GM19467 (cell line): ENCODE results near the gene PARD6G.

Source experiments
- ATAC-seq: cut with Tn5 transposase; IDR thresholded peaks from one replicate; pipeline ENCODE4 v1.9.1; 2021; ENCODE audit warnings: mild to moderate bottlenecking, moderate library complexity; ENCODE audit not compliant: unreplicated experiment

The PARD6G gene

DNA sequence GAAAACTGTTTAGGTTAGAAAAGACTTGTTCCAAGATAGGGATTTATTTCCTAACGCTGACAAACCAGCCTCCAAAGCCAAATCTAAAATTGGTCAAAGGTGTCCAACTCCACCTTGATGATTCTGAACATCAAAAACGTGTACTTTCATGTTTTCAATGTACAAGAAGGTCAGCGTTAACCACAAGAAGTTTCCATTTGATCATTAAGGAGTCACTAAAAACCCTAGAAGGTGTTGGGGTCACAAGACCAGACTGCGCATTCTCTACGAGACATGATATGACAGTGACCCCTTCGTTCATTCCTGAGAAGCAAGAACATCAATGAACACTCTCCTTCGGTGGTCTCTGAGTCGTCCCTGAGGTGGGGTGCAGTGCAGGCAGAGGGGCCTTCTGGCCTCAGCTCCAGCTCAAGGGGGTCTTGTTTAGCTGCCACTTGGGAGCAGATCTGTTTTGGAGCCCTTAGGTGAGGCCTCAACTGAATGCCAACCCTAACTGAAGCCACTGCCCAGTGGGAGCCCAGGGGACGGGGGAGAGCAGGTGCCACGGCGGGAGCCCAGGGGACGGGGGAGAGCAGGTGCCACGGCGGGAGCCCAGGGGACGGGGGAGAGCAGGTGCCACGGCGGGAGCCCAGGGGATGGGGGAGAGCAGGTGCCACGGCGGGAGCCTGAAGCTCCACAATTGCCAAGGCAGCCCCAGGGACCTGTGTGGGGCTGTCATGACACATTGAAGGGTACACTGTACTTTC, 55.2 kb downstream of the PARD6G start:
- ATAC-seq, result no peak

GRCh38 chr18:80191264-80191663, 56.0 kb downstream of the PARD6G start:
- no peak for ATAC-seq

DNA sequence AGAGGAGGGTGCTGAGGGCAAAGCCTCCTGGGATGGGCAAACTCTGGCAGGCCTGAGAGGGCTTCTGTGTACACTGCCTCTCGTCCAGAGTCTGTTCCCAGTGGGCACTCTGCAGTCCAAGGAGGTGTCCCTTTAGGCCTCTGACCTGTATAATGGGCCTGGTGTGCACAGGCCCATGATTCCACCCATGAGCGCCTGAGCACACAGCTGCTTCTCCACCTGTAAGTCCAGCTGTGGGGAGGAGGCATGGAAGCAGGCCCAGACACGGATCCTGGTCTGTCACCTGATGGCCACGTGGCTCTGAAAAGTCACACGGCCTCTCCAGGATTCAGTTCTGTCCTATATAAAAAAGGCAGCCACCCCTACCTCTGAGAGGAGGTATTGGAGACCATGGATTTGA, 57.0 kb downstream of the PARD6G start:
- no peak for ATAC-seq

DNA sequence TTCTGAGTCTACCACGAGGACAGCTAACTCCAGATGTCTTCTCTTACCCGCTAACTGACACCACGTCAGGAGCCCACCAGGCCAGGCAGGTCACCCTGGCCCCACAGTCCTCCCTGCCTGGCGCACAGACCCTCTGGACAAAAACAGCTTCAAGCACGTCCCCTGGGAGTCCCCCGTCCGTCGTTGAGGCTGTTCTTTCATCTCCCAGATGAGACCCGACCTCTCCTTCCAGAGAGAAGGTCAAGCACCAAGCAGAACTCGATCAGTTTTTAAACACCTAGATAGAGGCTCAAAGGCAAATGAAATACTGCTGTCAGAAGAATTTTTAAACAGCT, 57.8 kb downstream of the PARD6G start:
- no peak for ATAC-seq

DNA sequence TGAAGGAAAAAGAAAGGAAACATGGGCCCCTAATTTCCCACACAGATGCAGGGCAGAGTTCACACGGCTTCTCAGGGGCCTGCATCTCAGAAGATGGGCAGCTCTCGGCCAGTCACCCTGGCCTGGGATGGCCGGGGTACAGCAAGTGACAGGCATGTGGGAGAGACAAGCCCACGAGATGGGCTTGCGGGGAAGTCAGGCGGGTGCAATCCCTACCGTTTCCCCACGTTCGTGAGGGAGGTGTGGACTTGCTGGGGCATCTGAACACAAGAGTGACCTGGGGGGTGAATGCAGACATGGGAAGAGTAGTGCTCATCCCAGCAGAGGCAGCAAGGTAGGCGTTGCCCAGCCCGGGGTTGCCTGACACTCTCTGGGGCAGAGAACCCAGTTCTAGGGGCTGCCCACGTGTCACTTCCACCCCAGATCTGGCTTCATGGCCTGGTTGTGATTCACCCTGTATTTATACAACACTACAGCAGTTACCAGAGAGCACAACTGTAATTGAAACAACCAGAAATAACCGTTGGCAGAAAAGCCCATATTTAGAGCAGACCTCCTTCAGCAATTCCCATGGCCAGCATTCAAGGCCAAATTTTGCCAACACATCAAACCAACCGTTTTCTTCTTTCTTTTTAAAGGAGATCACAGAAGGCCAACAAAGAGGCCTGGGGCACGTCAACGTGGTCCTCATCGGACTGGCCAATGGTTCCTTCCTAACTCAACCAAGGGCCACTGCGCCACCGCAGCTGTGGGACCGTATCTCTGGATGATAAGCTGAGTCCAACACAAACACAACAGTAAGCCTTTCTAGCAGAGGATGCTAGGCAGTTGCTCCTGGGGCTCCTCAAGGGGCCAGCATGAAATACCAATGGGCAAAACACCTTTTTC, 58.4 kb downstream of the PARD6G start:
- no peak for ATAC-seq

DNA sequence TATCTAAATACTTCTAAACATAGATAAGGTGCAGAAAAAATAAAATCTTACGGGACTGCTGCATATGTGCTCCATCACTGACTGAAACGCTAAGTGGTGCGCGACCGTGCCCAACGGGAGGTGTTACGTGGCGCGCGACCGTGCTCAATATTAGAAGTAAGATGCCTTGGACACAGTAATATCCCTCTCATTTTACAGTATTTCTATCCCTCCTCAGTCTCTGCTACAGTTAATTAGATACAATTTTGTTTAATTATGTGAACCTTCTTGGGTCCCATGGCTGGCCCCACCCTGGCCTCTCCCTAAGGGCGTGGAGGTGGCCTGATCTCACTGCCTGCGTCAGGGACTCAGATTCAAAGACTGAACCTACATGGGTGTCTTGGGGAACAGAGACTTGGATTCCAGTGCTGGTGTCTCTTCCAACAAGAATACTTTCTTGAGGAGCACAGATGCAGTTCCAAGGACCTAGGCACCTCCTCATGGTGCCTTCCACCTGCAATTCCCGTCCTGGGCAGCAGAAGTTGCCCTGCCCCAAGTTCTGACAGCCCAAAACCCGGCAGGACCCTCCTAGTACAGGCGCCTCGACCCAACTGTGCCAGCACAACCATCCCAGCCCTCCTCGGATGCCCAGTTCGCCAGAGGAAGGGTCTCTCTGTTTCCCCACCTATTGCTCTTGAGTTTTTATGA, 59.2 kb downstream of the PARD6G start:
- no peak for ATAC-seq

- no peak for ATAC-seq
Measured at GRCh38 chr18:80185545-80185944, 61.8 kb downstream of the PARD6G start.

- no peak for ATAC-seq
Measured at GRCh38 chr18:80184243-80184772, 63.0 kb downstream of the PARD6G start.

DNA sequence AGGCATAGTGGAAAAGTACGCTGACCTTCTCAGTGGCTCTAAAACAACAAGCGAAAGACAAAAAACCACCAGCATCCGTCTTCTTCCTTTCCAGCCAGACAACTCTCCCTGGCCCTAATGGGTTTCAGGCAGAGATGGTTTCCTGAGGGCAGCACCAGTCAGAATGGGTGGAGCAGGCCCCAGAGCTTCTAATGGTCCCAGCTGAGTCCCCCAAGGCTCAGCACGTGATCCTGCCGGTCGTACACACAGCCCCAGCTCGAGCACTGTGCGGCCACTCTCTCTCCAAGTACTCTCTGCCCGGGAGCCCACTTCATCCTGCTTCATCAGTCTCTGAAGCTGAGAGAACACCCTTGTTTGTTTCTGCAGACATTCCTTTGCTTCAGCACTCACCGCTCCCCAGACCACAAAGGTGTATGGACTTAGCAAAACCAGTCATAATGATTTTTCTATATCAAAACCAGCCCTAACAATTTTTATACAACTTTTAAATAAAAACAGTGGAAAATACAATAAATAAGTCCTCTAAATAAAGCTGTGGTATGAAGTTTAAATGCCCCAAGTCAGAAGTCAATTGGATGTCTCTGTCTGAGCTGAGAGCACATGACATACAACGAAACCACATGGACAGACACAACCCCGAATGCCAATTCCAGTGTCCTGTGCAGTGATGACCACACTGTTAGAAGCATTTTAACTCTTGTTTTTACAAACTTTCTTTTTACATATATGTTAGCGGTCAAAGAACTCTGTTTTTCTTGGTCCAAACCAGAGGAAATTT, 63.9 kb downstream of the PARD6G start:
- no peak for ATAC-seq

DNA sequence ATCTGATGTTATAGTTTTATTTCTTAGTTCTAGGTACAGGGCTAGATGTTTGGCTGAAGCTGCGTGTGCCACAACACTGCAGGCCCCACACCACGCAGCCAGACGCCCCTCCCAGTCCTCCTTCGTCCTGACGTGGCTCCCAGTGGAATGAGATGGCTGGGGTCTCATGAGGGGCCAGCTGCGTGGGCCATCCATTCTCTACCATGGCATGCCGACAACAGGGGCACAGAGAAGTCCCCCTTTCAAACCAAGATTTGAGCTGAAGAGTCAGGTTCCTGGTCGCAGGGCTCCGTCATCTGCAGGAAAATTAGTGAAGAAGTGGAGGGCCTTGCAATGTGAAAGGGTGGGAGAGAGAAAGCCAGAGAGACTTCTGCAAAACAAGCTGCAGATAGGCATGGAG, 64.5 kb downstream of the PARD6G start:
- ATAC-seq, result no peak

GRCh38 chr18:80181642-80182461, 65.5 kb downstream of the PARD6G start:
- no peak for ATAC-seq

DNA sequence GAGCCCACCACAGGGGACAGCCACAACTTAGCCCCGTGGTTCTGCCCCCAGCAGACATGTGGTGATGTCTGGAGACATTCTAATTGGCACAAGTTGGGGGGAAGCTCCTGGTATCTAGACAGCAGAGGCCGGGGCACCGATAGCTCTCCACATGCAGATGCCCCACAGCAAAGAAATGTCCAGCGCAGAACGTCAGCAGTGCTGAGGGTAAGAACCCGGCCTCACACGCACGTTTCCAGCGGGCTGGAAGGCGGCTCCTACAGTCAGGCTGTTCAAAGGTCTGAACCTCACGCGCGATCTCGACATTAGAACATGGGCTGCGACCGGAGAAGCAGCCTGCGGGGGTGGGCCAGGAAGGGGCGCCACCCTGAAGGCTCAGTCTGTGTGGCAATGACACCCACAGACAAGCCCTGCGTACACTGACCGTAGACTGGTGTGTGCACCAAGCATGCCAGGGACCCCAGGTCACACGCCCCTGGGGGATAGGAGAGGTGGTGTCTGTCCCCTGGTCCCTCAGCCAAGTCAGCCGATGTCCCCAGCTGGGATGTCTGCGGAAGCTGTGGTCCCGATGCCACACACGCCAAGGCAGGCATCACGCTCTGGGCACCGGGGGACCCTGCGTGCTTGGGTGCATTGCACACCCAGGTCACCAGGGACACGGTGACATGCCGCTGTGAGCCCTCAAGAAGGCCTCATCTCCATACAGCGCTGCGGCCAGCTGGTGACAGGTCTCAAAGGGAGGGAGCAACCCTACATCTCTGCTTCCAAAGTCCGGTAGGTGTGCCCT, 66.3 kb downstream of the PARD6G start:
- ATAC-seq, result no peak

- no peak for ATAC-seq
Measured at GRCh38 chr18:80179857-80180558, 67.3 kb downstream of the PARD6G start.

GRCh38 chr18:80178935-80179818, 68.1 kb downstream of the PARD6G start:
- ATAC-seq, result no peak

GRCh38 chr18:80177128-80177527, 70.2 kb downstream of the PARD6G start:
- no peak for ATAC-seq

DNA sequence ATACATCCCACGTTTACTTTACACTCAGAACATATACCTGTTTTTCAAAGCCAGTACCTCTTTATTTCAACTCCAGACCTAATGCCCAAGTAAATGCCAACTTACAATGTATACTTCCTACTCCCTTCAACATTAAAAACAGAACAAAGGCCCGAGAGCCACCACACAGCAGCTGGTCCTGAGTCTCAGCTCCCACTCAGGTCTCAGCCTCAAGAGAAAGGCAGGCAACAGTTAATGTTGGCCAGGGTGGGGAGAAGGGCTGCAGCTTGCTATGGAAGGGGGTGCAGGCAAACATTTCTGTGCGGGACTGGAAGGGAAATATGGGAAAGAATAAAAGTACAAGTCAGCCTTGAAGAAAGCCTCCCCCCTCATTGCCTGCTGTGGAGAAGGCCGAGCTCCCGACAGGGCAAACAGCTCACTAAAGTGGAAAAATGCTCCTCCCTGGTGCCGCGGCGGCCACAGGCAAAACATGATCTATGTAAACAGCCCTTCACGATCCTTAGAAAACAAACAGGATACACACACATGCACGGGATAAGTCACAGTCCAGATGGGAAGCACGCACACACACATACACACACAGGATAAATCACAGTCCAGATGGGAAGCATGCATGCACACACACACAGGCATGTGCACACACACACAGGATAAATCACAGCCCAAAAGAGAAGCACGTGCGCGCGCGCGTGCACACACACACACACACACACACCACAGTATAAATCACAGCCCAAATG, 70.8 kb downstream of the PARD6G start:
- ATAC-seq, result no peak
